Measurements from ENCODE around the gene EIF1.

The EIF1 gene

GRCh38 chr17:41689497-41690299, 1.0 kb downstream of the EIF1 start:
- H3K4me1 ChIP-seq (ENCODE audit: control insufficient read depth, insufficient read depth, low read depth, low read length), result peaks cover 13% of the 10 kb centered on the region

GRCh38 chr17:41690497-41690896, 1.8 kb downstream of the EIF1 start:
- no peak overlapping the region for H4K8ac ChIP-seq (ENCODE audit: low read length)
- peaks cover 40 to 59% of the 10 kb centered on the region in 2 experiments for H3K36me3 ChIP-seq (ENCODE audit: control insufficient read depth in 1 of 2, insufficient read depth in 2 of 2, low read depth in 1 of 2, low read length in 2 of 2)
- 87% methylated on average over 2 of the region's 2 CpGs for WGBS
- DNase-seq, result no peak
- H2BK120ac ChIP-seq (ENCODE audit: low read depth, low read length), result no peak overlapping the region
- no peak overlapping the region for H3K14ac ChIP-seq (ENCODE audit: low read length in 2 of 2)
- H2AFZ ChIP-seq (ENCODE audit: low read depth, low read length), result no peak overlapping the region
- no peak overlapping the region for H2BK12ac ChIP-seq (ENCODE audit: low read length in 2 of 2)
- H4K91ac ChIP-seq (ENCODE audit: low read length), result no peak overlapping the region
- H3K9ac ChIP-seq (ENCODE audit: low read length), result peak overlapping the region; percentile 99
- H3K18ac ChIP-seq (ENCODE audit: low read depth in 1 of 2, low read length in 2 of 2), result no peak overlapping the region
- H3K4ac ChIP-seq (ENCODE audit: low read depth in 1 of 2, low read length in 2 of 2), result no peak overlapping the region
- H2BK5ac ChIP-seq (ENCODE audit: low read depth, low read length, poor library complexity, severe bottlenecking), result no peak overlapping the region
- H3K4me3 ChIP-seq (ENCODE audit: insufficient read depth in 1 of 2, low read depth in 1 of 2, low read length in 2 of 2), result peak overlapping the region in 1 of 2 experiments; percentile 84
- H3K23ac ChIP-seq (ENCODE audit: low read length in 2 of 2), result no peak overlapping the region
- no peak overlapping the region for H3K27ac ChIP-seq (ENCODE audit: low read length, poor library complexity, severe bottlenecking)
- H3K79me1 ChIP-seq (replicated peaks; ENCODE audit: low read length, poor library complexity, severe bottlenecking), result no peaks in the 10 kb centered on the region
- H3K4me2 ChIP-seq (ENCODE audit: low read length, poor library complexity, severe bottlenecking), result peak overlapping the region; percentile 67
- H2BK15ac ChIP-seq (ENCODE audit: low read depth, poor library complexity, severe bottlenecking), result no peak overlapping the region
- no peaks in the 10 kb centered on the region for H3K9me3 ChIP-seq (ENCODE audit: control insufficient read depth, low read length)
- H2AK5ac ChIP-seq (ENCODE audit: low read length, severe bottlenecking), result no peak overlapping the region
- no peaks in the 10 kb centered on the region for H3K27me3 ChIP-seq (ENCODE audit: control insufficient read depth in 1 of 2, insufficient read depth in 1 of 2, low read length in 2 of 2)
- peaks cover 20% of the 10 kb centered on the region for H3K4me1 ChIP-seq (ENCODE audit: control insufficient read depth, insufficient read depth, low read depth, low read length)

More at GRCh38 chr17:41689497-41690299, 1.0 kb downstream of the EIF1 start:
- Histone ChIP-seq H2BK15ac (ENCODE audit: low read depth, poor library complexity, severe bottlenecking) (no peak overlapping the region), H2AFZ (ENCODE audit: low read depth, low read length) (no peak overlapping the region), H3K27ac (ENCODE audit: low read length, poor library complexity, severe bottlenecking) (peak overlapping the region; percentile 88), H4K8ac (ENCODE audit: low read length) (peak overlapping the region; percentile 36), H3K79me1 (replicated peaks; ENCODE audit: low read length, poor library complexity, severe bottlenecking) (no peaks in the 10 kb centered on the region), H4K91ac (ENCODE audit: low read length) (peak overlapping the region; percentile 64), H3K9ac (ENCODE audit: low read length) (peak overlapping the region; percentile 99), H3K4me2 (ENCODE audit: low read length, poor library complexity, severe bottlenecking) (peak overlapping the region; percentile 67), H3K23ac (ENCODE audit: low read length in 2 of 2) (no peak overlapping the region), H3K4me3 (ENCODE audit: insufficient read depth in 1 of 2, low read depth in 1 of 2, low read length in 2 of 2) (peak overlapping the region; percentile 84 to 94), H2AK5ac (ENCODE audit: low read length, severe bottlenecking) (no peak overlapping the region), H3K36me3 (ENCODE audit: control insufficient read depth in 1 of 2, insufficient read depth in 2 of 2, low read depth in 1 of 2, low read length in 2 of 2) (peaks cover 32 to 51% of the 10 kb centered on the region in 2 experiments), H3K4ac (ENCODE audit: low read depth in 1 of 2, low read length in 2 of 2) (no peak overlapping the region), H2BK120ac (ENCODE audit: low read depth, low read length) (peak overlapping the region; percentile 30), H3K9me3 (ENCODE audit: control insufficient read depth, low read length) (no peaks in the 10 kb centered on the region), H2BK12ac (ENCODE audit: low read length in 2 of 2) (no peak overlapping the region), H3K27me3 (ENCODE audit: control insufficient read depth in 1 of 2, insufficient read depth in 1 of 2, low read length in 2 of 2) (no peaks in the 10 kb centered on the region), H3K18ac (ENCODE audit: low read depth in 1 of 2, low read length in 2 of 2) (peak overlapping the region; percentile 52 to 65), H2BK5ac (ENCODE audit: low read depth, low read length, poor library complexity, severe bottlenecking) (peak overlapping the region; percentile 74), H3K14ac (ENCODE audit: low read length in 2 of 2) (no peak overlapping the region)
- peak; percentile 77 for DNase-seq
- WGBS, result 5% methylated on average over 27 of the region's 27 CpGs

GRCh38 chr17:41691031-41691777, 2.5 kb downstream of the EIF1 start:
- Histone ChIP-seq H2BK12ac (ENCODE audit: low read length in 2 of 2) (no peak overlapping the region), H2BK15ac (ENCODE audit: low read depth, poor library complexity, severe bottlenecking) (no peak overlapping the region), H3K9ac (ENCODE audit: low read length) (peak overlapping the region; percentile 99), H3K27ac (ENCODE audit: low read length, poor library complexity, severe bottlenecking) (peak overlapping the region; percentile 30), H3K4ac (ENCODE audit: low read depth in 1 of 2, low read length in 2 of 2) (no peak overlapping the region), H3K36me3 (ENCODE audit: control insufficient read depth in 1 of 2, insufficient read depth in 2 of 2, low read depth in 1 of 2, low read length in 2 of 2) (peaks cover 41 to 59% of the 10 kb centered on the region in 2 experiments), H3K18ac (ENCODE audit: low read depth in 1 of 2, low read length in 2 of 2) (no peak overlapping the region), H3K4me3 (ENCODE audit: insufficient read depth in 1 of 2, low read depth in 1 of 2, low read length in 2 of 2) (peak overlapping the region in 1 of 2 experiments; percentile 84), H4K8ac (ENCODE audit: low read length) (no peak overlapping the region), H3K9me3 (ENCODE audit: control insufficient read depth, low read length) (no peaks in the 10 kb centered on the region), H3K27me3 (ENCODE audit: control insufficient read depth in 1 of 2, insufficient read depth in 1 of 2, low read length in 2 of 2) (no peaks in the 10 kb centered on the region), H3K4me2 (ENCODE audit: low read length, poor library complexity, severe bottlenecking) (peak overlapping the region; percentile 51), H3K23ac (ENCODE audit: low read length in 2 of 2) (no peak overlapping the region), H2AK5ac (ENCODE audit: low read length, severe bottlenecking) (no peak overlapping the region), H2BK5ac (ENCODE audit: low read depth, low read length, poor library complexity, severe bottlenecking) (no peak overlapping the region), H3K79me1 (replicated peaks; ENCODE audit: low read length, poor library complexity, severe bottlenecking) (no peaks in the 10 kb centered on the region), H2AFZ (ENCODE audit: low read depth, low read length) (no peak overlapping the region), H2BK120ac (ENCODE audit: low read depth, low read length) (no peak overlapping the region), H4K91ac (ENCODE audit: low read length) (no peak overlapping the region), H3K14ac (ENCODE audit: low read length in 2 of 2) (no peak overlapping the region), H3K4me1 (ENCODE audit: control insufficient read depth, insufficient read depth, low read depth, low read length) (peaks cover 20% of the 10 kb centered on the region)
- 96% methylated on average over 10 of the region's 10 CpGs for WGBS
- DNase-seq, result peak; percentile 22

Measured in mesenchymal stem cell (in vitro differentiated cells and primary cell).